NB4 (cell line): ENCODE results near the gene RHPN2.
"Not testable (repeated sequence)": the region's sequence is repeated elsewhere in the genome, so short reads cannot be mapped to it uniquely, and the experiment has no call there.

Source experiments
- DNase-seq: peaks from one replicate; pipeline ENCODE4 v3.0.0; 2010; ENCODE audit warnings: low read depth
- H3K4me3 ChIP-seq: one replicate; pipeline ENCODE4 v1.5.1; 2011; ENCODE audit warnings: mild to moderate bottlenecking, low read depth, low read length, moderate library complexity
- CTCF ChIP-seq: IDR thresholded peaks from one replicate; pipeline ENCODE4 v1.5.1; 2012; ENCODE audit warnings: low read depth, low read length
- MAX ChIP-seq: IDR thresholded peaks from 2 replicates; pipeline ENCODE4 v1.6.1; 2011; ENCODE audit warnings: low read depth, low read length
- MYC ChIP-seq: IDR thresholded peaks from 2 replicates; pipeline ENCODE4 v1.6.1; 2011; ENCODE audit warnings: low read depth, low read length
- POLR2A ChIP-seq: IDR thresholded peaks from 2 replicates; pipeline ENCODE4 v1.6.1; 2011; ENCODE audit warnings: mild to moderate bottlenecking; ENCODE audit not compliant: insufficient read length; ENCODE audit errors: extremely low read depth

RHPN2 gene

GRCh38 chr19:33032218-33032781, 32.4 kb downstream of the RHPN2 start:
- no peak for DNase-seq
- TF ChIP-seq CTCF (no peak), MAX (no peak), POLR2A (no peak), MYC (no peak)
- no peak overlapping the region for H3K4me3 ChIP-seq

GRCh38 chr19:33029746-33030303, 34.9 kb downstream of the RHPN2 start:
- H3K4me3 ChIP-seq = no peak overlapping the region
- TF ChIP-seq POLR2A (no peak), MAX (no peak), MYC (no peak), CTCF (no peak)
- DNase-seq = no peak

- H3K4me3 ChIP-seq, DNase-seq: not testable (repeated sequence)
These were observed 38.1 kb downstream of the RHPN2 start for GRCh38 chr19:33026602-33027001.

- not testable (repeated sequence) for DNase-seq, H3K4me3 ChIP-seq
These were observed 39.0 kb downstream of the RHPN2 start for GRCh38 chr19:33025468-33026238.

GRCh38 chr19:33024398-33024797, 40.3 kb downstream of the RHPN2 start:
- TF ChIP-seq POLR2A (no peak), MYC (no peak), CTCF (no peak)
- H3K4me3 ChIP-seq = no peak overlapping the region
- DNase-seq = no peak

GRCh38 chr19:33022472-33023116, 42.1 kb downstream of the RHPN2 start:
- H3K4me3 ChIP-seq = no peak overlapping the region
- TF ChIP-seq POLR2A (no peak), CTCF (no peak), MAX (no peak), MYC (no peak)
- no peak for DNase-seq

- not testable (repeated sequence) for DNase-seq, H3K4me3 ChIP-seq
These were observed 53.8 kb downstream of the RHPN2 start for GRCh38 chr19:33010891-33011290.
